Mesothelial cell of epicardium (in vitro differentiated cells): ENCODE measurements around the gene TMEM35B. TPM values are rescaled to one million over a fixed set of nuclear protein-coding genes. Genes with fewer than 3 reads are reported as not detected.

Experiments
- DNase-seq, 2 experiments: peaks; one replicate each; pipeline ENCODE4 v3.0.0; 2021; ENCODE audit warnings: low spot score in 2 of 2; ENCODE audit not compliant: unreplicated experiment in 2 of 2
- H3K27ac Mint-ChIP-seq: 2 replicates; pipeline ENCODE4 v1.8.0; 2021; ENCODE audit warnings: mixed read lengths
- H3K27me3 Mint-ChIP-seq: 2 replicates; pipeline ENCODE4 v1.8.0; 2021; ENCODE audit warnings: low read depth, mixed read lengths
- H3K36me3 Mint-ChIP-seq: 2 replicates; pipeline ENCODE4 v1.8.0; 2021; ENCODE audit warnings: mixed read lengths
- H3K4me1 Mint-ChIP-seq: 2 replicates; pipeline ENCODE4 v1.8.0; 2021; ENCODE audit warnings: mixed read lengths
- H3K4me3 Mint-ChIP-seq: 2 replicates; pipeline ENCODE4 v1.8.0; 2021; ENCODE audit warnings: mild to moderate bottlenecking, moderate library complexity, mixed read lengths
- H3K9me3 Mint-ChIP-seq: 2 replicates; pipeline ENCODE4 v1.8.0; 2021; ENCODE audit warnings: mixed read lengths
- total RNA-seq: library from RNA; stranded (reverse); gene quantifications from 3 replicates; pipeline ENCODE4 v1.2.1, GENCODE V29; 2021
- TF ChIP-seq, protein P1 (sequence below): fragments of 200-600 bp; sonication (generic); IDR thresholded peaks from one replicate; pipeline ENCODE4 v1.5.0; 2021; ENCODE audit warnings: antibody characterized with exemption; ENCODE audit not compliant: unreplicated experiment

TMEM35B gene
- total RNA-seq, 1 donor from 2014 or later, result 13.9 TPM

DNA sequence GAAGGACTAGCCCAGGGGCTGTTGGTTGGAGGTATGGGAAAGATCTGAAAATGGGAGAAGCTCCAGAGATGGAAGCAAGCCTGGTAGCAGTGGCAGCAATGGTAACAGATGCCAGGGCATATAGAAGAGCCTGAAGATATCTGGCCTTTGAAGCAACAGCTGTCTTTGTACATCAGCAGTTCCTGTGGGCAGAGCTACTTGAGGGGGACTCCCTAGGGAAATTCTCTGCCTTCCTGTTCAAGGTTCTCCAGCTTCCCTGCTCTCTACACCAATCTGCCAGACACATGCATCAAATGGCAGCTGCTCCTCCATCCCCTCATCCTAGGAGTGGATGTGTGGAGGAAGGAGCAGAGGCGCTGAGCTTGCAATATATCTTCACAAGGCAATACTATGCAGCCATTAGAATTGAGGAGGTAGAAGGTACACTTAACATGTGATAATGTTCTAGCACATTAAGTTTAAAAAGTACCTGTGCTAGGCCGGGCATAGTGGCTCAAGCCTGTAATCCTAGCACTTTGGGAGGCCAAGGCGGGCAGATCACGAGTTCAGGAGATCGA lies 2.2 kb downstream of the TMEM35B start:
- peaks cover 15% of the 10 kb centered on the region for H3K4me1 Mint-ChIP-seq
- H3K4me3 Mint-ChIP-seq, result no peak overlapping the region
- no peaks in the 10 kb centered on the region for H3K27me3 Mint-ChIP-seq
- DNase-seq, result no peak
- TF ChIP-seq, protein P1, sequence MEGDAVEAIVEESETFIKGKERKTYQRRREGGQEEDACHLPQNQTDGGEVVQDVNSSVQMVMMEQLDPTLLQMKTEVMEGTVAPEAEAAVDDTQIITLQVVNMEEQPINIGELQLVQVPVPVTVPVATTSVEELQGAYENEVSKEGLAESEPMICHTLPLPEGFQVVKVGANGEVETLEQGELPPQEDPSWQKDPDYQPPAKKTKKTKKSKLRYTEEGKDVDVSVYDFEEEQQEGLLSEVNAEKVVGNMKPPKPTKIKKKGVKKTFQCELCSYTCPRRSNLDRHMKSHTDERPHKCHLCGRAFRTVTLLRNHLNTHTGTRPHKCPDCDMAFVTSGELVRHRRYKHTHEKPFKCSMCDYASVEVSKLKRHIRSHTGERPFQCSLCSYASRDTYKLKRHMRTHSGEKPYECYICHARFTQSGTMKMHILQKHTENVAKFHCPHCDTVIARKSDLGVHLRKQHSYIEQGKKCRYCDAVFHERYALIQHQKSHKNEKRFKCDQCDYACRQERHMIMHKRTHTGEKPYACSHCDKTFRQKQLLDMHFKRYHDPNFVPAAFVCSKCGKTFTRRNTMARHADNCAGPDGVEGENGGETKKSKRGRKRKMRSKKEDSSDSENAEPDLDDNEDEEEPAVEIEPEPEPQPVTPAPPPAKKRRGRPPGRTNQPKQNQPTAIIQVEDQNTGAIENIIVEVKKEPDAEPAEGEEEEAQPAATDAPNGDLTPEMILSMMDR, result no peak
- H3K36me3 Mint-ChIP-seq, result peaks cover 5% of the 10 kb centered on the region
- no peak overlapping the region for H3K27ac Mint-ChIP-seq
- no peaks in the 10 kb centered on the region for H3K9me3 Mint-ChIP-seq

DNA sequence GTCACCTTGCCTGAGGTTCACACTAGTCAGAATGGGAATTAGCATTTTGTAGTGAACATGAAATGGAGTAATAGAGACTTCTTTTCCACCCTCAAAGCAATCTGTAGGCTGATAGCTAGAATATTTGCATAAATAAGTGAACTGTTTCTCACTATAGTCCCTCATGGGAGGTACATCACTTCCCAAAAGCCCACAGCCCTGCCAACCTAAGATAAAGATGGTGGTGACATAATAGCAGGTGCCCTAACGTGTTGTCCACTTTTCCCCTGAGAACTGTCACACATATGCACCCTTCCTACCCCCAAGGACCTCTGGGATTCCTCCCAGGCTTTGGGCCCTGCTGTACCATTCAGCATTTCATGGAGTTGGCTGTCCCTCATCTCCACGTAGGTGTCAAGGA lies 4.4 kb downstream of the TMEM35B start:
- peaks cover 9% of the 10 kb centered on the region for H3K36me3 Mint-ChIP-seq
- DNase-seq, result no peak
- no peak overlapping the region for H3K27ac Mint-ChIP-seq

DNA sequence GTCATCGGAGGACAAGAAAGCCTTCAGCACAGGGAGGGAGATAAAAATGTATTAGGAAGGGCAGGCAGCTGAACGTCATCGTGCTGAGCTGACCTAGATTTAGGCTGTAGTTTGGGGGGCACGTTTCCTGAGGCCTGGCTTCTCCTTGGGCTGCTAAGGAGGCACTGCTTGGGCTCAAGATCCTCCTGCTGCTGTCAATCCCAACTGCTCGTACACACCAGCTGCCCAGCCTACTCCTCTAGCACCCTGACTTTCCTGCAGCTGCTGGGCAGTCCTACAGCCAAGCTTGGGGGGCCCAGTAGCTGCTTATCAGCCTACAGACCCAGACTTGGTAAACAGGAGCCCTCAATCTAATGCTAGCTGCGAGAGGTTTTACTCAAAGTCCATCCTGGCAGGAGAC lies 6.2 kb downstream of the TMEM35B start:
- Mint-ChIP-seq H3K4me1 (peaks cover 8% of the 10 kb centered on the region), H3K27me3 (no peaks in the 10 kb centered on the region), H3K9me3 (no peaks in the 10 kb centered on the region), H3K4me3 (no peak overlapping the region), H3K27ac (no peak overlapping the region), H3K36me3 (peaks cover 9% of the 10 kb centered on the region)
- no peak for DNase-seq
- TF ChIP-seq, protein P1, result no peak

More for the DNA sequence above, 4.4 kb downstream of the TMEM35B start:
- H3K9me3 Mint-ChIP-seq, result no peaks in the 10 kb centered on the region
- no peak overlapping the region for H3K4me3 Mint-ChIP-seq
- H3K4me1 Mint-ChIP-seq, result peaks cover 15% of the 10 kb centered on the region
- TF ChIP-seq, protein P1, result no peak
- H3K27me3 Mint-ChIP-seq, result no peaks in the 10 kb centered on the region

DNA sequence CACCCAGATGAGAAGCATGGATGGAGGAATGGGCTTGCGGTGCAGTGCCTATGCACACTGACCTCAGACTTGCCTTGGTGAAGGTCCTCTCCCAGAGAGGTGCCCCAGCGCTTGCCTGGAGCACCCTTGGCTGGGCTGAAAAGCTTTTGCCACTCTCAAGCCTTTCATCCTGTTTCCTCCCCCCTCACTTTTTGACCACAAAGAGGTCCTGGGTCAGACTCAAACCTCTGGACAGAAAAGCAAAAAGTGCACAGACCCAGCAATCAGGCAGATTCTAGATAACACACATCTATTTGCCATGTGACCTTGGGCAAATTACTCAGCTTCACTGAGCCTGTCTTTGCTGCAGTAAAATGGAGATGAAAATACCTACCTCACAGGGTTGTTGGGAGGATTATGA lies 7.3 kb downstream of the TMEM35B start:
- peaks cover 7% of the 10 kb centered on the region for H3K36me3 Mint-ChIP-seq
- DNase-seq, result no peak
- no peaks in the 10 kb centered on the region for H3K4me1 Mint-ChIP-seq
- H3K9me3 Mint-ChIP-seq, result no peaks in the 10 kb centered on the region
- H3K4me3 Mint-ChIP-seq, result no peak overlapping the region
- TF ChIP-seq, protein P1, result no peak
- no peaks in the 10 kb centered on the region for H3K27me3 Mint-ChIP-seq
- H3K27ac Mint-ChIP-seq, result no peak overlapping the region

DNA sequence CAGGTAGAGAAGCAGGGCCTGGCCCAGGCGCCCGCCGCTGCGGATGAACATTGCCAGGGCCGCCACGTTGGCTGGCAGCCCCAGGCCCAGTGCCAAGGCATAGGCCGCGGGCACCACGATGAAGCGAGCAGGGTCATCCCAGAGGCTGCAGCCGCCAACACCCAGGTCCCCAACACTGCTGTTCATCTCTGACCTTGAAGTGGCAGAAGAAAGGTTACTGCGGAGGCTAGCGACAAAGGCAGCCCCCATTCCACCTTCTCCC lies 8.0 kb downstream of the TMEM35B start:
- H3K4me1 Mint-ChIP-seq, result no peaks in the 10 kb centered on the region
- no peak overlapping the region for H3K27ac Mint-ChIP-seq
- no peaks in the 10 kb centered on the region for H3K9me3 Mint-ChIP-seq
- H3K27me3 Mint-ChIP-seq, result no peaks in the 10 kb centered on the region
- H3K4me3 Mint-ChIP-seq, result no peak overlapping the region
- peaks cover 7% of the 10 kb centered on the region for H3K36me3 Mint-ChIP-seq
- TF ChIP-seq, protein P1, result no peak
- no peak for DNase-seq
